T-helper 2 cell (primary cell): Measurements from ENCODE around the gene HTATIP2.
"Not testable (repeated sequence)": the region's sequence is repeated elsewhere in the genome, so short reads cannot be mapped to it uniquely, and the experiment has no call there.

Source experiments
- DNase-seq, 5 experiments: peaks; one replicate each; pipeline versions ENCODE4 v3.0.0 to v3.0.0-alpha.2; 2012 to 2022

The HTATIP2 gene

DNA sequence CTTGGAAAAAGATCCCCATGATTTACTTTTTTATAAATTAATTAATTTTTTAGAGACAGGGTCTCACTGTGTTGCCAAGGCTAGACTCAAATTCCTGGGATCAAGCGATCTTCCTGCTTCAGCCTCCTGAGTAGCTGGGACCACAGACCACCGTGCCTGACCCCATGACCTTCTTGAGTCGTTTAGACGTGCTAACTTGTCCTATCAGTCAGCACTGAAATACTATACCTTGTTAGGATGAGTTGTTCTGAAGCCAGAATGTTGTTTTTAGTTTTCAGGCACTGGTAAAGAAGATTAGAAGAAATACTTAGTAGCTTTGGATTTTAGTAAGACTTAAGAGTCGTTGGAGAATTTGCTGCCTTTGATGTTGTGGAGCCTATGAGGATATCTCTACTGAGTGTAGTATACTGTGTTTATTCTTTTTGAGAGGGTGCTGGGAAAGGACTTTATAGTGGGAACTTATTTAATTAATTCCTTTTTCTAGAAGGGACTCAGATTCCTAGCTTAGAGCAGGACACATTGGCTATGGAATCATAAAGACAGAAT is 8.6 kb downstream of the HTATIP2 start:
- DNase-seq: no peak

DNA sequence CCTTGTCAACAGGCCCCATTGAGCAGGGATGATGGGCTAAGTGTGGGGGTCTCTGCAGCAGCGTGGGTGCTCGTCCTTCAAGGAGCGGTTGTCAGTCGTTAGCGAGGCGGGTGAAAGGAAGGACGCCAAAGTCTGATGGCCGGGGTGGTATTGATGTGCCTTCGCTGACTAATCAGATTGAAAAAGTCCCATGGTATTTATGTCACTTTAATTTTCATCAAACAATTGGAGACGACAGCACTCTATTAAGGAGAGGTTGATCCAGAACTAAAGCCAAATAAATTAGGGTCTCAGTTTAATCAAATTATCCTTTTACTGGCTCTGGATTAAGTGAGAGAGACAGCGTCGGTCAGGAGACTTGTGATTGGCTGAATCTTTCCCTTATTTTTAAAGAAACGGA is 9.6 kb downstream of the HTATIP2 start:
- DNase-seq: no peak

DNA sequence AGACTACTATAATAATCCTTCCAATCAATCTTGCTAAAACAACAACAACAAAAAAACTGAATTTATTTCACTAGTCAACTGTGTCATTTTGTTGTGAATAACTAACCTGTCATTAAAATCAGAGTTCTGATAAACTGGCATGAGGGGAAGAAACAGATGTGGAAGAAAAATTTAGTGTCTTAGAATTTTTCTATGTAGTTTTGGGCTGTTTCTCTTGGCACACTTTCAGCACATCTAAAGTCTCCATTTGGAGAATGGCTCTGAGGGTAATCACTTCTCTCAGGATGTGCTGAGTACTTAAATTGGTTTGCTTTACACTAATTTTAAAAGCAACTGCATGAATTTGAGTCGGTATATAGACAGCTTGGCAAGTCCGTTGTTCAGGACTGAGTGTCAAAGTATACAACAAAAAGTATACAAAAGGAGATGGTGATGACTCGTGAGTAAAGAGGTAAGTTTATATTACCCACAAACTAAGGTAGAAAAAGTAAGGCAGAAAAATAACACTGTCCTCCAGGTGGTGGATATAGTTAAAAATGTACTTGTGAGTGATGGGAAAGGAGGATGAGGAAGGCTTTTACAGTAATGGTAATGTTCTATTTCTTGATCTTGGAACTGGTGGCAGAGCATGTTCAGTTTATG is 10.2 kb downstream of the HTATIP2 start:
- no peak for DNase-seq

DNA sequence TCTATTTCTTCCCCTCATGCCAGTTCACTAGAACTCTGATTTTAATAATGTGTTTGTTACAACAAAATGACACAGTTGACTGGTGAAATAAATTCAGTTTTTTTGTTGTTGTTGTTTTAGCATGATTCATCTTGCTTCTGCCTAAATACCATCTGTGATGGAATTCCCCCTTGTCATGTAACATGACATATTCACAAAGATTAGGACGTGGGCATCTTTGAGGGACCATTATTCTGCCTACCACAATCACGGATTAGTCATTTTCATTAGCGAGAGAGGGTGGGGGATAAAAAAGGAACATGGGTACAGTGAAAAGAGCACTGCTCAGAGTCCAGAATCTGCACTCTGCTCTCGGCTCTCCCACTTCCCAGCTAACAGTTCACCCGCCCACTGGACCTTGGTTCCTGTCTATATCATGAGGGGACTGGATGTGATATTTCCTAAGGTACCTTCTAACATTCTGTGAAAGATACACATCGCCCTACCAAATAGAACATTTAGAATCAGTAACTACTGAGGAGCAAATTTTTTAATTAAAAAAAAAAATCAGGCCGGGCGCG is 11.3 kb downstream of the HTATIP2 start:
- no peak for DNase-seq

DNA sequence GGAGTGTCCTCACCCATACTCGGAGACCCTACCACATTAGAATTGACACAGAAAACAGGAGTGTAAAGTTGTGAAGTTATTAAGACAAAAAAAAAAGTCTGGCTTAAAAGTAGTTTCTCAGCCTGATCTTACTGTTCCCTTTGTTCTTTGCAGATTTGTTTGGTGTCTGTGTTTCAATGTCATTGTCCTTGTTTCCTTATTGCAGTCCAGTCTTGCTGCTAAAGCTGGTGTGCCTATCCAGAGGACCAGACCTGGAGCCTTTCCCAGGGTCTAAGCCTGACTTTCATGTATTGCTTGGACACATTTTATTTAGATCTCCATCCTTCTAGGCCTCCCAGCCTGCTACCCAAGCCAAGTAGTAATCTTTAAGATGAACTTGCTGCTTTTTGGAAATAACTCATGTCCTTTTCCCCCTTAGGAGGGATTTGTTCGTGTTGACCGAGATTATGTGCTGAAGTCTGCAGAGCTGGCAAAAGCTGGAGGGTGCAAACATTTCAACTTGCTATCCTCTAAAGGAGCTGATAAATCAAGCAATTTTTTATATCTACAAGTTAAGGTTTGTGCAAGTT is 12.7 kb downstream of the HTATIP2 start:
- no peak for DNase-seq

- not testable (repeated sequence) for DNase-seq
Observed at GRCh38 chr11:20385996-20386395, 22.5 kb downstream of the HTATIP2 start.

DNA sequence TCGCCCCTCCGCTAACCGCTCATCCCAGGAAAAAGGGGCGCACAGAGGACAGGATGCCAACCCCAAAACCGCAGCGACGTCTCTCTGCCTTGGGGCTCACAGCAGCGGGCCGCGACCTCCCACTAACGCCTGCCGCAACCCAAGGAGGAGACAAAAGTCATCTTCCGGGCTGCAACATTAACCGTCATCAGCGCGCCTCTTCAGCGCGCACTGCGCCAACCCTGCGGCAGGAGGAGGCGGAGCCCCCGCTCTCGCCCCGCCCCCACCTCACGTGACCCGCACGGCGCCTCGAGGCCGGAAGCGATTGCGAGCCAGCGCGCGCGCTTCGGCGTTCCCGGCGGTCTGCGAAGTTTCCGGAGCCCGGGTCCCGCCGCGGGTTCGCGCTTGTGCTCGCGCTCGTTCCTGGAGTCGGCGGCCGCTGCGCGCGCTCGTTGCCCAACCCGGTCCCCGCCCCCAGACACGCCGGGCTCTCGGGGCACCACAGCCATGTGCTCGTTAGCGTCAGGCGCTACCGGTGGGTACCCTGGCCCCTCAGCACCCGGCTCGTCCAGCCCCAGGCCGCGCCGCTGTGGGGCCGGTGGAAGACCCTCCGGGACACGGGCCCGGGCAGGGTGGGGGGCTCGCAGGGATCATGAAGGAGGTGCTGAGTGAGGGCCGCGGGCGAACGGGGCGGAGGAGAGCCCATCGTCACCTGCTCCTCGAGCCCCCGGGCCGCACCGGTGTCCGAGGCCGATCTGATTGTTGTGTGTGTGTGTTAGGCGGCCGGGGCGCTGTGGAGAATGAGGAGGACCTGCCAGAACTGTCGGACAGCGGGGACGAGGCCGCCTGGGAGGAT is 24.0 kb downstream of the HTATIP2 start, which contains the start of gene PRMT3:
Gene PRMT3, plus strand, starts transcription at position 456 of the 835 bp plus-strand sequence. Its CDS starts 31 bp downstream, at position 487.
- peak; percentile 95 to 98 (median 97) for DNase-seq

GRCh38 chr11:20388096-20389055 is 24.9 kb downstream of the HTATIP2 start:
- peak in 1 of 5 experiments; percentile 0 for DNase-seq

GRCh38 chr11:20397281-20397680 is 33.8 kb downstream of the HTATIP2 start:
- peak in 2 of 5 experiments; percentile 6 to 84 for DNase-seq

- DNase-seq: no peak
Observed at GRCh38 chr11:20399498-20399897, 36.0 kb downstream of the HTATIP2 start.

GRCh38 chr11:20403059-20403458 is 39.5 kb downstream of the HTATIP2 start:
- DNase-seq: no peak

DNA sequence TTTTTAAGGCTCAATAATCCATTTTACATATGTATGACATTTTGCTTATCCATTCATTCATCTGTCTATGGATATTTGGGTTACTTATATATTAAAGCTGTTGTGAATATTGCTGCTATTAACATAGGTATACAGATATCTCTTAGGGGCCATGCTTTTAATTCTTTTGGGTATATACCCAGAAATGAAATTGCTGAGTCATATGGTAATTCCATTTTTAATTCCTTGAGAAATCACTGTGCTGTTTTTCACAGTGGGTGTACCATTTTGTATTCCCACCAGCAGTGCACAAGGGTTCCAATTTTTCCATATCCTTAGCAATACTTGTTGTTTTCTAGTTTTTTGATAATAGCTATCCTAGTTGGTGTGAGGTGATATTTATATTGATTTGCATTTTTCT is 43.0 kb downstream of the HTATIP2 start:
- no peak for DNase-seq

DNA sequence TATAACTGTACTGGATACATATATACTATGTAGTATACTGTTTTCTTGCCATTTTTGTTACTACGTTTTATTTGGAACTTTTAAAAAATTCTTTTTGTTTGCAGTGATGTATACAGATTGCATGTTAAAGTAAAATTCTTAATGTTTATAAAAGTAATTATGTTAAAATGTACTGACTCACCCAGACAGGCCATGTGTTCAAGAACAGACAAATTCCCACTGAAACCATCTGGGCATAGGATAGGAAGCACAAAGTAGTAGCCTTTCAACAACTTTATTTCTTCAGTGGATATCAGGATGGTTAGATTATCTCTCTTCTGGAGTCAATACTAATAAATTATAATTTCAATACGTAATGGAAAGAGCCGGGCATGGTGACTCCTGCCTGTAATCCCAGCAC is 43.8 kb downstream of the HTATIP2 start:
- DNase-seq: no peak

DNA sequence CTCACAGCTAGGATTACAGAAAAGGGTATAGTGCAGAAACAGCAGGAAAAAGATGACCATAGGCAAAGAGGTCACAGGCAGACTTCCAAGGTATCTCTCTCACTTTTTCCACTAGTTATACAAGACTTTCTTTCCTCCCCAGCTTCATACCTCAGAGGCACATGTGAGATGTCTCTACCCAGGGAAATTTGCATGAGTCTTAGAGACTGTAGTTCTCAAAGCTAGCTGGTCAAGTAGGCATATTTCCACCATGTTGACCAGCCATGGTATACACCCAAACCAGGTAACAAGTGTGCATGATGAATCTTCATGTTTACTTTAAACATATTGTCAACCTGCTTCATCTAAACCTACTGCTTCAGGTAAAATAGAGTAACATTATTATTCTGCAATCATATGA is 51.9 kb downstream of the HTATIP2 start:
- no peak for DNase-seq

GRCh38 chr11:20417771-20418170 is 54.3 kb downstream of the HTATIP2 start:
- DNase-seq: peak in 1 of 5 experiments; percentile 37

- DNase-seq: peak in 1 of 5 experiments; percentile 18
Observed at GRCh38 chr11:20421946-20422345, 58.4 kb downstream of the HTATIP2 start.

- DNase-seq: no peak
Observed at GRCh38 chr11:20429216-20429615, 65.7 kb downstream of the HTATIP2 start.
